ENCODE data around the gene LRP11. TPM values are rescaled to one million over a fixed set of nuclear protein-coding genes. Genes with fewer than 3 reads are reported as not detected.
"Not testable (repeated sequence)": the region's sequence is repeated elsewhere in the genome, so short reads cannot be mapped to it uniquely, and the experiment has no call there.

Gene LRP11
- polyA plus RNA-seq, 1 donor = 19.1 TPM

GRCh38 chr6:149869275-149869892, 5.2 kb upstream of the LRP11 start:
- no peak for DNase-seq (ENCODE audit: low read depth)

GRCh38 chr6:149867876-149868640, 3.9 kb upstream of the LRP11 start:
- no peak for DNase-seq (ENCODE audit: low read depth)

GRCh38 chr6:149864578-149865535, 698 bp upstream of the LRP11 start:
- no peak for DNase-seq (ENCODE audit: low read depth)

GRCh38 chr6:149862922-149863697, 1.0 kb downstream of the LRP11 start:
- no peak for DNase-seq (ENCODE audit: low read depth)

GRCh38 chr6:149862424-149862738, 1.8 kb downstream of the LRP11 start:
- DNase-seq (ENCODE audit: low read depth) = not testable (repeated sequence)

- DNase-seq (ENCODE audit: low read depth) = no peak
These were observed 2.3 kb downstream of the LRP11 start for GRCh38 chr6:149861603-149862423.

- no peak for DNase-seq (ENCODE audit: low read depth)
These were observed 3.1 kb downstream of the LRP11 start for GRCh38 chr6:149860834-149861602.

GRCh38 chr6:149860513-149860833, 3.7 kb downstream of the LRP11 start:
- no peak for DNase-seq (ENCODE audit: low read depth)

- DNase-seq (ENCODE audit: low read depth) = no peak
These were observed 4.2 kb downstream of the LRP11 start for GRCh38 chr6:149859938-149860337.

- no peak for DNase-seq (ENCODE audit: low read depth)
These were observed 4.8 kb downstream of the LRP11 start for GRCh38 chr6:149859368-149859767.

- no peak for DNase-seq (ENCODE audit: low read depth)
These were observed 6.6 kb downstream of the LRP11 start for GRCh38 chr6:149857541-149857940.

- no peak for DNase-seq (ENCODE audit: low read depth)
These were observed 7.7 kb downstream of the LRP11 start for GRCh38 chr6:149856256-149856994.

GRCh38 chr6:149855741-149856140, 8.4 kb downstream of the LRP11 start:
- DNase-seq (ENCODE audit: low read depth) = no peak

GRCh38 chr6:149855040-149855654, 9.0 kb downstream of the LRP11 start:
- no peak for DNase-seq (ENCODE audit: low read depth)

- no peak for DNase-seq (ENCODE audit: low read depth)
These were observed 9.6 kb downstream of the LRP11 start for GRCh38 chr6:149854532-149854931.

- DNase-seq (ENCODE audit: low read depth) = not testable (repeated sequence)
These were observed 10.1 kb downstream of the LRP11 start for GRCh38 chr6:149854017-149854416.

- no peak for DNase-seq (ENCODE audit: low read depth)
These were observed 11.3 kb downstream of the LRP11 start for GRCh38 chr6:149852881-149853280.

- no peak for DNase-seq (ENCODE audit: low read depth)
These were observed 12.0 kb downstream of the LRP11 start for GRCh38 chr6:149852180-149852579.
